Measurements from ENCODE around the gene HPN.

GRCh38 chr19:35025969-35026368, 15.6 kb upstream of the HPN start:
- TF ChIP-seq CTCF (IDR thresholded peaks at IDR 0.05; ENCODE audit: borderline replicate concordance, extremely low read depth, low read length, poor library complexity, severe bottlenecking) (no peak), EZH2 (IDR thresholded peaks at IDR 0.05; ENCODE audit: borderline replicate concordance, low read depth, low read length, severe bottlenecking) (no peak)

Data from DND-41 (cell line).